Neuron (in vitro differentiated cells): Measurements from ENCODE around the gene TTC39A.
"Not testable (repeated sequence)": the region's sequence is repeated elsewhere in the genome, so short reads cannot be mapped to it uniquely, and the experiment has no call there.

Experiments used
- H2AFZ ChIP-seq: one replicate; pipeline ENCODE4 v1.6.1; 2013; ENCODE audit warnings: low read depth, mild to moderate bottlenecking, inconsistent platforms, low read length, moderate library complexity
- H3K27me3 ChIP-seq: one replicate; pipeline ENCODE4 v1.6.1; 2013; ENCODE audit warnings: low read length; ENCODE audit not compliant: insufficient read depth
- H3K36me3 ChIP-seq: one replicate; pipeline ENCODE4 v1.6.1; 2013; ENCODE audit warnings: low read length; ENCODE audit not compliant: insufficient read depth
- H3K4me1 ChIP-seq: one replicate; pipeline ENCODE4 v1.6.1; 2013; ENCODE audit warnings: low read length; ENCODE audit not compliant: insufficient read depth
- H3K4me3 ChIP-seq: 2 replicates; pipeline ENCODE4 v1.5.1; 2013; ENCODE audit warnings: mild to moderate bottlenecking, low read length, moderate library complexity
- H3K9me3 ChIP-seq: one replicate; pipeline ENCODE4 v1.6.1; 2013; ENCODE audit warnings: low read length

TTC39A gene

DNA sequence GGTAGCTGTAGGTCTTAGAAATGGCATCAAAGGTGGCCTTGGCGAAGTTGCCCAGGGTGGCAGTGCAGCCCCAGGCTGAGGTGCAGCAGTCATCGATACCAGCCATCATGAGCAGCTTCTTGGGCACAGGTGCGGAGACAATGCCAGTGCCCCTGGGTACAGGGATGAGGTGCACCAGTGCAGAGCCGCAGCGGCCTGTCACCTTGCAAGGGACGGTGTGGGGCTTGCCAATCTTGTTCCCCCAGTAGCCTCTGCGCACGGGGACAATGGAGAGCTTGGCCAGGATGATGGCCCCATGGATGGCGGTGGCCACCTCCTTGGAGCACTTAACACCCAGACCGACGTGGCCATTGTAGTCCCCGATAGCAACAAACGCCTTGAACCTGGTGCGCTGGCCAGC lies 79.6 kb downstream of the TTC39A start:
- H3K27me3 ChIP-seq, H2AFZ ChIP-seq, H3K9me3 ChIP-seq, H3K4me3 ChIP-seq, H3K4me1 ChIP-seq, H3K36me3 ChIP-seq: not testable (repeated sequence)

- Histone ChIP-seq H3K4me1 (no peaks in the 10 kb centered on the region), H3K9me3 (no peaks in the 10 kb centered on the region), H3K4me3 (no peak overlapping the region), H3K27me3 (no peaks in the 10 kb centered on the region), H3K36me3 (peaks cover 2% of the 10 kb centered on the region), H2AFZ (no peak overlapping the region)
Observed at GRCh38 chr1:51249445-51249844, 80.9 kb downstream of the TTC39A start.

GRCh38 chr1:51247499-51247898 lies 82.9 kb downstream of the TTC39A start:
- Histone ChIP-seq H3K4me3 (no peak overlapping the region), H3K27me3 (no peaks in the 10 kb centered on the region), H3K9me3 (no peaks in the 10 kb centered on the region), H3K36me3 (peaks cover 3% of the 10 kb centered on the region), H3K4me1 (no peaks in the 10 kb centered on the region), H2AFZ (no peak overlapping the region)

GRCh38 chr1:51247022-51247421 lies 83.3 kb downstream of the TTC39A start:
- H3K4me3 ChIP-seq: no peak overlapping the region
- no peaks in the 10 kb centered on the region for H3K9me3 ChIP-seq
- H3K27me3 ChIP-seq: no peaks in the 10 kb centered on the region
- no peaks in the 10 kb centered on the region for H3K4me1 ChIP-seq
- H3K36me3 ChIP-seq: peaks cover 5% of the 10 kb centered on the region
- no peak overlapping the region for H2AFZ ChIP-seq

- Histone ChIP-seq H2AFZ (no peak overlapping the region), H3K27me3 (no peaks in the 10 kb centered on the region), H3K36me3 (peaks cover 5% of the 10 kb centered on the region), H3K9me3 (no peaks in the 10 kb centered on the region), H3K4me1 (peaks cover 18% of the 10 kb centered on the region), H3K4me3 (no peak overlapping the region)
Observed at GRCh38 chr1:51242546-51242945, 87.8 kb downstream of the TTC39A start.

DNA sequence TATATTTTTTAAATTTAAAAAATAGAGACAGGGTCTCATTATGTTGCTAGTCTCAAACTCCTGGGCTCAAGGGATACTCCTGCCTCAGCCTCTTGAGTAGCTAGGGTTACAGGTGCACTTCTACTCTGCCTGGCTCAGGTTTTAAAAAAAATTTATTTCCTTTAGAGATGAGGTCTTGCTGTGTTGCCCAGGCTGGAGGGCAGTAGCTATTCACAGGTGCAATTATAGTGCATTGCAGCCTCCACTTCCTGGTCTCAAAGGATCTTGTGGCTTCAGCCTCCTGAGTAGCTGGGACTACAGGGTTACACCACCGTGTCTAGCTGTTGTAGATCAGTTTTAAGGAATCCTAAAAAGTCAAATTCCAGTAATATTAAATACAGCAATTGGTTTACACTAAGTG lies 89.2 kb downstream of the TTC39A start:
- peaks cover 5% of the 10 kb centered on the region for H3K36me3 ChIP-seq
- H2AFZ ChIP-seq: no peak overlapping the region
- H3K4me1 ChIP-seq: peaks cover 24% of the 10 kb centered on the region
- no peaks in the 10 kb centered on the region for H3K27me3 ChIP-seq
- H3K4me3 ChIP-seq: no peak overlapping the region
- H3K9me3 ChIP-seq: no peaks in the 10 kb centered on the region

GRCh38 chr1:51240084-51240483 lies 90.3 kb downstream of the TTC39A start:
- Histone ChIP-seq H3K27me3 (no peaks in the 10 kb centered on the region), H3K4me1 (peaks cover 30% of the 10 kb centered on the region), H3K4me3 (no peak overlapping the region), H3K9me3 (no peaks in the 10 kb centered on the region), H2AFZ (no peak overlapping the region), H3K36me3 (peaks cover 5% of the 10 kb centered on the region)

GRCh38 chr1:51238034-51238403 lies 92.3 kb downstream of the TTC39A start:
- H3K36me3 ChIP-seq: peaks cover 3% of the 10 kb centered on the region
- no peaks in the 10 kb centered on the region for H3K27me3 ChIP-seq
- peaks cover 34% of the 10 kb centered on the region for H3K4me1 ChIP-seq
- H2AFZ ChIP-seq: no peak overlapping the region
- H3K9me3 ChIP-seq: no peaks in the 10 kb centered on the region
- peak overlapping the region; percentile 100 for H3K4me3 ChIP-seq

- H2AFZ ChIP-seq: no peak overlapping the region
Observed at GRCh38 chr1:51237351-51238033, 92.9 kb downstream of the TTC39A start.

More at GRCh38 chr1:51237351-51238033, 92.9 kb downstream of the TTC39A start:
- Histone ChIP-seq H3K4me3 (peak overlapping the region; percentile 100), H3K4me1 (peaks cover 34% of the 10 kb centered on the region), H3K9me3 (no peaks in the 10 kb centered on the region), H3K27me3 (no peaks in the 10 kb centered on the region), H3K36me3 (peaks cover 2% of the 10 kb centered on the region)
